Measurements from ENCODE around the gene GLT1D1. TPM values are rescaled to one million over a fixed set of nuclear protein-coding genes. Genes with fewer than 3 reads are reported as not detected.

Gene GLT1D1
- total and polyA plus RNA-seq, 2 of the 8 experiments (the other 6 are each of a cell fraction or from before 2014, with no cell fraction given): 1.5 to 3.6 TPM

GRCh38 chr12:128823916-128824839 is 29.1 kb upstream of the GLT1D1 start, which contains the start of gene SLC15A4 (continued):
- TF ChIP-seq JUN (IDR thresholded peaks at IDR 0.05; ENCODE audit: low read depth, low read length) (no peak), CHD7 (IDR thresholded peaks at IDR 0.05; ENCODE audit: insufficient replicate concordance, low read length) (no peak), HDAC6 (IDR thresholded peaks at IDR 0.05; ENCODE audit: low read depth, low read length) (no peak), HDAC2 (IDR thresholded peaks at IDR 0.05; ENCODE audit: borderline replicate concordance in 1 of 2, low read depth in 2 of 2, low read length in 2 of 2) (no peak), KDM4A (IDR thresholded peaks at IDR 0.05; ENCODE audit: low read depth, low read length, severe bottlenecking) (peak; percentile 68), SP4 (IDR thresholded peaks at IDR 0.05; ENCODE audit: low read length) (peak; percentile 50; the same call in 1 of the 2 replicates), CBX8 (IDR thresholded peaks at IDR 0.05; ENCODE audit: borderline replicate concordance, low read depth, low read length) (no peak)

All from H1 (cell line).